Measurements from ENCODE around the gene MYF6. TPM values are rescaled to one million over a fixed set of nuclear protein-coding genes. Genes with fewer than 3 reads are reported as not detected.

Gene MYF6
- total and polyA plus RNA-seq, 4 donors = not detected

GRCh38 chr12:80684077-80684495 is 23.3 kb upstream of the MYF6 start:
- Histone ChIP-seq H3K27me3 (ENCODE audit: control insufficient read depth in 3 of 3, insufficient read depth in 3 of 3, low read length in 2 of 3) (no peaks in the 10 kb centered on the region), H3K27ac (ENCODE audit: low read depth in 1 of 2, low read length in 1 of 2) (no peak overlapping the region), H3K36me3 (ENCODE audit: control insufficient read depth in 4 of 4, insufficient read depth in 4 of 4, low read length in 4 of 4) (no peaks in the 10 kb centered on the region), H3K4me3 (no peak overlapping the region), H3K9me3 (ENCODE audit: control insufficient read depth in 4 of 4, insufficient read depth in 3 of 4, low read length in 3 of 4) (no peaks in the 10 kb centered on the region), H3K4me1 (ENCODE audit: control insufficient read depth in 5 of 5, insufficient read depth in 5 of 5, low read length in 5 of 5) (no peaks in the 10 kb centered on the region), H3K9ac (ENCODE audit: insufficient read depth in 1 of 2, low read length in 2 of 2) (no peak overlapping the region)
- TF ChIP-seq CTCF (IDR thresholded peaks at IDR 0.05; ENCODE audit: control extremely low read depth, extremely low read depth) = no peak
- no peak for ATAC-seq (ENCODE audit: insufficient read depth, low FRiP score)
- no peak for DNase-seq
- 50 to 70% methylated on average over 7 of the region's 7 CpGs for WGBS, 2 donors

- WGBS, 2 donors = 90 to 94% methylated on average over 1 of the region's 1 CpG
- no peak for ATAC-seq (ENCODE audit: insufficient read depth, low FRiP score)
- H3K36me3 ChIP-seq (ENCODE audit: control insufficient read depth in 4 of 4, insufficient read depth in 4 of 4, low read length in 4 of 4) = no peaks in the 10 kb centered on the region
- H3K27me3 ChIP-seq (ENCODE audit: control insufficient read depth in 3 of 3, insufficient read depth in 3 of 3, low read length in 2 of 3) = no peaks in the 10 kb centered on the region
- no peaks in the 10 kb centered on the region for H3K9me3 ChIP-seq (ENCODE audit: control insufficient read depth in 4 of 4, insufficient read depth in 3 of 4, low read length in 3 of 4)
- no peak overlapping the region for H3K4me3 ChIP-seq
- H3K27ac ChIP-seq (ENCODE audit: low read depth in 1 of 2, low read length in 1 of 2) = no peak overlapping the region
- H3K9ac ChIP-seq (ENCODE audit: insufficient read depth in 1 of 2, low read length in 2 of 2) = no peak overlapping the region
- no peak for DNase-seq
- H3K4me1 ChIP-seq (ENCODE audit: control insufficient read depth in 5 of 5, insufficient read depth in 5 of 5, low read length in 5 of 5) = no peaks in the 10 kb centered on the region
- no peak for TF ChIP-seq CTCF (IDR thresholded peaks at IDR 0.05; ENCODE audit: control extremely low read depth, extremely low read depth)
Measured at GRCh38 chr12:80690090-80690489, 17.3 kb upstream of the MYF6 start.

- ATAC-seq (ENCODE audit: insufficient read depth, low FRiP score) = no peak
- Histone ChIP-seq H3K4me3 (no peak overlapping the region), H3K4me1 (ENCODE audit: control insufficient read depth in 5 of 5, insufficient read depth in 5 of 5, low read length in 5 of 5) (no peaks in the 10 kb centered on the region), H3K9me3 (ENCODE audit: control insufficient read depth in 4 of 4, insufficient read depth in 3 of 4, low read length in 3 of 4) (no peaks in the 10 kb centered on the region), H3K27me3 (ENCODE audit: control insufficient read depth in 3 of 3, insufficient read depth in 3 of 3, low read length in 2 of 3) (no peaks in the 10 kb centered on the region), H3K36me3 (ENCODE audit: control insufficient read depth in 4 of 4, insufficient read depth in 4 of 4, low read length in 4 of 4) (no peaks in the 10 kb centered on the region), H3K27ac (ENCODE audit: low read depth in 1 of 2, low read length in 1 of 2) (no peak overlapping the region), H3K9ac (ENCODE audit: insufficient read depth in 1 of 2, low read length in 2 of 2) (no peak overlapping the region)
- DNase-seq = no peak
- TF ChIP-seq CTCF (IDR thresholded peaks at IDR 0.05; ENCODE audit: control extremely low read depth, extremely low read depth) = no peak
- WGBS, 2 donors = 46 to 47% methylated on average over 2 of the region's 2 CpGs
Measured at GRCh38 chr12:80690513-80690912, 16.9 kb upstream of the MYF6 start.

GRCh38 chr12:80692114-80692513 is 15.3 kb upstream of the MYF6 start:
- Histone ChIP-seq H3K27me3 (ENCODE audit: control insufficient read depth in 3 of 3, insufficient read depth in 3 of 3, low read length in 2 of 3) (no peaks in the 10 kb centered on the region), H3K27ac (ENCODE audit: low read depth in 1 of 2, low read length in 1 of 2) (no peak overlapping the region), H3K4me3 (no peak overlapping the region), H3K36me3 (ENCODE audit: control insufficient read depth in 4 of 4, insufficient read depth in 4 of 4, low read length in 4 of 4) (no peaks in the 10 kb centered on the region), H3K9me3 (ENCODE audit: control insufficient read depth in 4 of 4, insufficient read depth in 3 of 4, low read length in 3 of 4) (no peaks in the 10 kb centered on the region), H3K4me1 (ENCODE audit: control insufficient read depth in 5 of 5, insufficient read depth in 5 of 5, low read length in 5 of 5) (no peaks in the 10 kb centered on the region), H3K9ac (ENCODE audit: insufficient read depth in 1 of 2, low read length in 2 of 2) (no peak overlapping the region)
- no peak for TF ChIP-seq CTCF (IDR thresholded peaks at IDR 0.05; ENCODE audit: control extremely low read depth, extremely low read depth)
- 81 to 89% methylated on average over 1 of the region's 1 CpG for WGBS, 2 donors
- ATAC-seq (ENCODE audit: insufficient read depth, low FRiP score) (no peak), DNase-seq (no peak)
